Fibroblast of skin of abdomen (primary cell): ENCODE data around the gene TRIM46.
"Not testable (repeated sequence)": the region's sequence is repeated elsewhere in the genome, so short reads cannot be mapped to it uniquely, and the experiment has no call there.

Source experiments
- DNase-seq: peaks from one replicate; pipeline ENCODE4 v3.0.0-alpha.2; 2013

The TRIM46 gene

GRCh38 chr1:155187456-155187891 lies 13.8 kb downstream of the TRIM46 start:
- no peak for DNase-seq

- DNase-seq, result no peak
Observed at GRCh38 chr1:155188268-155188667, 14.6 kb downstream of the TRIM46 start.

- not testable (repeated sequence) for DNase-seq
Observed at GRCh38 chr1:155189926-155190325, 16.3 kb downstream of the TRIM46 start.

- no peak for DNase-seq
Observed at GRCh38 chr1:155191904-155192303, 18.3 kb downstream of the TRIM46 start.

GRCh38 chr1:155192346-155193274 lies 19.0 kb downstream of the TRIM46 start:
- DNase-seq, result no peak

- peak; percentile 90 for DNase-seq
Observed at GRCh38 chr1:155193275-155193990, 19.8 kb downstream of the TRIM46 start.

GRCh38 chr1:155193991-155194240 lies 20.3 kb downstream of the TRIM46 start:
- DNase-seq, result not testable (repeated sequence)

- no peak for DNase-seq
Observed at GRCh38 chr1:155195201-155196102, 21.8 kb downstream of the TRIM46 start.

- no peak for DNase-seq
Observed at GRCh38 chr1:155196103-155196892, 22.6 kb downstream of the TRIM46 start.

GRCh38 chr1:155196893-155197638 lies 23.4 kb downstream of the TRIM46 start:
- no peak for DNase-seq

- no peak for DNase-seq
Observed at GRCh38 chr1:155197901-155198546, 24.4 kb downstream of the TRIM46 start.

- no peak for DNase-seq
Observed at GRCh38 chr1:155198547-155198906, 24.9 kb downstream of the TRIM46 start.

GRCh38 chr1:155199792-155200191 lies 26.1 kb downstream of the TRIM46 start:
- no peak for DNase-seq

GRCh38 chr1:155200920-155201319 lies 27.3 kb downstream of the TRIM46 start:
- DNase-seq, result no peak

- DNase-seq, result no peak
Observed at GRCh38 chr1:155202198-155202597, 28.5 kb downstream of the TRIM46 start.

- no peak for DNase-seq
Observed at GRCh38 chr1:155202731-155203515, 29.3 kb downstream of the TRIM46 start.

- DNase-seq, result no peak
Observed at GRCh38 chr1:155205035-155205434, 31.4 kb downstream of the TRIM46 start.

- no peak for DNase-seq
Observed at GRCh38 chr1:155205969-155206593, 32.4 kb downstream of the TRIM46 start.
